Measurements from ENCODE around the gene UAP1. TPM values are rescaled to one million over a fixed set of nuclear protein-coding genes. Genes with fewer than 3 reads are reported as not detected.
A peak's percentile ranks its signal among the peaks of the same experiment; 100 is the strongest.

Gene UAP1
- total and polyA plus RNA-seq, 8 donors = 16.5 to 184 (median 58.4) TPM

DNA sequence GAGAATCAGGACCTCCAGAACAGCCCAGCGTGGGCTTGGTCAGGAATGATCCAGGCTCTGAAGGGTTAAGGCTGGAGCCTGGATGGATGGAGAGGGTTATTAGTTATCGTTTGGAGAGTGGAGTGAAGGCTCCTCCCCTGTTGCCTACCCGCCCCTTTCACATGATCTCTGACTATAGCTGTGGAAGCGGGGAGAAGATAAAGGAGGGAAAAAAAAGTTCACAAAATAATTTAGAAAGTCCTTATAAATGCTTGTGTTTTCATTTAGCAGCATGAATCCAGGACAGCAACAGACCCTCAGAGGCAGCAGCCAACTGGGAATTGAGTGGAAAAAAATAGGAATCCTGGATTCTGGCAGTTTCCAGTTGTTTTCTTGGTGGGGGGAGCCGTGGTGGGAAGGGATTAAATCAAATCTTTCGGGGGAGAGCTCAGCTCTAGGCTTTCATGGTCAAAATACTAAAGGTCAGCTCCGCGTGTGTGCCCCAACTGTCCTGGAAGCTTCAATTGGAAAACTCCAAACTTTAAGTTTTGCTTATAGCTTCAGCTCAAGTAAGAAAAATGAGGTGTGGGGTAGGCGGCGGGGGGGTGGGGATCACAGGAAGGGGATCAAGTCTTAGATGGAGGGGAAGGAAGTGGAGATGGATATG is 70.1 kb downstream of the UAP1 start:
- peak in 1 of 2 donors; percentile 82 for DNase-seq
- Histone ChIP-seq H3K27me3 (no peaks in the 10 kb centered on the region), H3K27ac (peak overlapping the region; percentile 74 to 89 (median 85)), H3K36me3 (no peaks in the 10 kb centered on the region), H3K9me3 (no peaks in the 10 kb centered on the region), H3K4me3 (peak overlapping the region; percentile 39 to 47 (median 41)), H3K4me1 (peaks cover 0 to 45% (median 26%) of the 10 kb centered on the region in 4 donors)
- WGBS, 5 donors = 37 to 47% (median 43%) methylated on average over 10 of the region's 10 CpGs
- TF ChIP-seq POLR2AphosphoS5 (IDR thresholded peaks at IDR 0.05) (peak in 1 of 3 donors; percentile 30), EP300 (IDR thresholded peaks at IDR 0.05) (no peak)
- intact Hi-C loops (cut with DNase I; ENCODE audit: low total_unique reads) = no loop called here

GRCh38 chr1:162632217-162632666 is 70.7 kb downstream of the UAP1 start, which contains the start of gene DDR2:
TSS of gene DDR2 (plus strand) at chr1:162632464. CDS start at chr1:162719064, 86,600 bp downstream.
- intact Hi-C loops (cut with DNase I; ENCODE audit: low total_unique reads) = no loop called here
- WGBS, 5 donors = 52 to 74% (median 65%) methylated on average over 4 of the region's 4 CpGs
- DNase-seq = peak; percentile 46 to 90
- TF ChIP-seq POLR2A (IDR thresholded peaks at IDR 0.05) (no peak), EP300 (IDR thresholded peaks at IDR 0.05) (no peak), CTCF (IDR thresholded peaks at IDR 0.05) (no peak), POLR2AphosphoS5 (IDR thresholded peaks at IDR 0.05) (peak; percentile 18 to 37 (median 20))
- Histone ChIP-seq H3K27me3 (no peaks in the 10 kb centered on the region), H3K9me3 (no peaks in the 10 kb centered on the region), H3K4me3 (peak within 1 kb of the TSS; percentile 39 to 47 (median 41)), H3K36me3 (no peaks in the 10 kb centered on the region), H3K4me1 (peaks cover 0 to 44% (median 24%) of the 10 kb centered on the region in 4 donors), H3K27ac (peak within 1 kb of the TSS; percentile 74 to 89 (median 85))

- peaks cover 0 to 41% (median 21%) of the 10 kb centered on the region in 4 donors for H3K4me1 ChIP-seq
- WGBS, 5 donors = 44 to 81% (median 56%) methylated on average over 4 of the region's 4 CpGs
- peak overlapping the region; percentile 39 to 47 (median 41) for H3K4me3 ChIP-seq
- no peaks in the 10 kb centered on the region for H3K27me3 ChIP-seq
- H3K27ac ChIP-seq = peak overlapping the region; percentile 39 to 89 (median 85)
- intact Hi-C loops (cut with DNase I; ENCODE audit: low total_unique reads) = no loop called here
- no peak for TF ChIP-seq EP300 (IDR thresholded peaks at IDR 0.05)
- TF ChIP-seq POLR2A (IDR thresholded peaks at IDR 0.05) = no peak
- no peak for TF ChIP-seq POLR2AphosphoS5 (IDR thresholded peaks at IDR 0.05)
- TF ChIP-seq CTCF (IDR thresholded peaks at IDR 0.05) = no peak
- DNase-seq = peak in 1 of 2 donors; percentile 69
- H3K9me3 ChIP-seq = no peaks in the 10 kb centered on the region
- H3K36me3 ChIP-seq = no peaks in the 10 kb centered on the region
These were observed 71.2 kb downstream of the UAP1 start for GRCh38 chr1:162632698-162633080.

- Histone ChIP-seq H3K36me3 (no peaks in the 10 kb centered on the region), H3K27me3 (no peaks in the 10 kb centered on the region), H3K4me1 (peaks cover 0 to 41% (median 21%) of the 10 kb centered on the region in 4 donors), H3K9me3 (no peaks in the 10 kb centered on the region), H3K27ac (peak overlapping the region; percentile 39 to 89 (median 85)), H3K4me3 (peak overlapping the region; percentile 39 to 47 (median 41))
- intact Hi-C loops (cut with DNase I; ENCODE audit: low total_unique reads) = no loop called here
- peak in 1 of 2 donors; percentile 61 for DNase-seq
- 54 to 78% (median 67%) methylated on average over 8 of the region's 8 CpGs for WGBS, 5 donors
- no peak for TF ChIP-seq CTCF (IDR thresholded peaks at IDR 0.05)
- no peak for TF ChIP-seq EP300 (IDR thresholded peaks at IDR 0.05)
- TF ChIP-seq POLR2AphosphoS5 (IDR thresholded peaks at IDR 0.05) = no peak
These were observed 71.7 kb downstream of the UAP1 start for GRCh38 chr1:162633081-162633762.

Measured in stomach (tissue), 9 donors.